ENCODE data around the gene TENT5D.

Gene TENT5D

GRCh38 chrX:80423000-80423399, 2.8 kb downstream of the TENT5D start:
- Histone ChIP-seq H3F3A (ENCODE audit: insufficient read depth, low read length) (no peaks in the 10 kb centered on the region), H3K36me3 (replicated peaks; ENCODE audit: insufficient read depth, low read length) (no peaks in the 10 kb centered on the region), H3K9me2 (replicated peaks; ENCODE audit: insufficient read depth, low read length) (no peaks in the 10 kb centered on the region), H2AFZ (ENCODE audit: low read length) (no peak overlapping the region), H3K9ac (ENCODE audit: low read length) (no peak overlapping the region), H4K20me1 (ENCODE audit: insufficient read depth, low read length) (no peaks in the 10 kb centered on the region), H3K9me3 (replicated peaks; ENCODE audit: insufficient read depth, low read length) (no peaks in the 10 kb centered on the region), H3K4me1 (ENCODE audit: low read length) (no peaks in the 10 kb centered on the region), H3K4me3 (ENCODE audit: low read length) (no peak overlapping the region), H3K79me2 (ENCODE audit: low read length) (no peaks in the 10 kb centered on the region), H3K27ac (ENCODE audit: low read length) (no peak overlapping the region), H3K27me3 (replicated peaks; ENCODE audit: insufficient read depth, low read length) (no peaks in the 10 kb centered on the region), H3K4me2 (ENCODE audit: low read depth, low read length) (no peak overlapping the region)
- TF ChIP-seq CTCF (IDR thresholded peaks at IDR 0.05; ENCODE audit: low read length) (no peak), EZH2phosphoT487 (IDR thresholded peaks at IDR 0.05; ENCODE audit: low read length) (no peak), EZH2 (optimal IDR thresholded peaks at IDR 0.05; ENCODE audit: low read depth, low read length) (no peak)
- DNase-seq, result no peak

DNA sequence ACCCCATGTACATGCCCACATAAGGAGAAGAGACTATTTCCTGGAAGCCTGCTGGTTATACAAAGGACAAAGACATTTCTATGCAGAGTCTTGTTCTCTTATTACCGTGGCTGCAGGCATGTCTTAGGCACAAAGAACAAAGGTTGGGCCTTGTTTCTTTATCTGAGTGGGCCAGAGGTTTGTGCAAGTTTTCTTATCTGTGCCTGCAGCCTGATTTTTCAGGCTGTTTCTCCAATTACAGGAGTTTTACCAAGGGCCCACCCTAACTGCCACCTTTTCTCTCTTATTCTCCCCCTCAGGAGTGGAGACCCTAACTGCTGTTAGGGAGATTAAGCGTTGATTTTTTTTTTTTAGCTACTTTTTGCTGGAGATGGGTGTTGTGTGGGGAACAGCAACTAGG, 3.5 kb downstream of the TENT5D start:
- no peak overlapping the region for H2AFZ ChIP-seq (ENCODE audit: low read length)
- DNase-seq, result no peak
- no peaks in the 10 kb centered on the region for H3K9me2 ChIP-seq (replicated peaks; ENCODE audit: insufficient read depth, low read length)
- no peak overlapping the region for H3K9ac ChIP-seq (ENCODE audit: low read length)
- no peaks in the 10 kb centered on the region for H3K27me3 ChIP-seq (replicated peaks; ENCODE audit: insufficient read depth, low read length)
- H4K20me1 ChIP-seq (ENCODE audit: insufficient read depth, low read length), result no peaks in the 10 kb centered on the region
- no peaks in the 10 kb centered on the region for H3K79me2 ChIP-seq (ENCODE audit: low read length)
- no peak overlapping the region for H3K4me2 ChIP-seq (ENCODE audit: low read depth, low read length)
- no peaks in the 10 kb centered on the region for H3F3A ChIP-seq (ENCODE audit: insufficient read depth, low read length)
- no peak overlapping the region for H3K4me3 ChIP-seq (ENCODE audit: low read length)
- H3K4me1 ChIP-seq (ENCODE audit: low read length), result no peaks in the 10 kb centered on the region
- TF ChIP-seq EZH2phosphoT487 (IDR thresholded peaks at IDR 0.05; ENCODE audit: low read length) (no peak), CTCF (IDR thresholded peaks at IDR 0.05; ENCODE audit: low read length) (no peak), EZH2 (optimal IDR thresholded peaks at IDR 0.05; ENCODE audit: low read depth, low read length) (no peak)
- H3K9me3 ChIP-seq (replicated peaks; ENCODE audit: insufficient read depth, low read length), result no peaks in the 10 kb centered on the region
- H3K36me3 ChIP-seq (replicated peaks; ENCODE audit: insufficient read depth, low read length), result no peaks in the 10 kb centered on the region
- no peak overlapping the region for H3K27ac ChIP-seq (ENCODE audit: low read length)

DNA sequence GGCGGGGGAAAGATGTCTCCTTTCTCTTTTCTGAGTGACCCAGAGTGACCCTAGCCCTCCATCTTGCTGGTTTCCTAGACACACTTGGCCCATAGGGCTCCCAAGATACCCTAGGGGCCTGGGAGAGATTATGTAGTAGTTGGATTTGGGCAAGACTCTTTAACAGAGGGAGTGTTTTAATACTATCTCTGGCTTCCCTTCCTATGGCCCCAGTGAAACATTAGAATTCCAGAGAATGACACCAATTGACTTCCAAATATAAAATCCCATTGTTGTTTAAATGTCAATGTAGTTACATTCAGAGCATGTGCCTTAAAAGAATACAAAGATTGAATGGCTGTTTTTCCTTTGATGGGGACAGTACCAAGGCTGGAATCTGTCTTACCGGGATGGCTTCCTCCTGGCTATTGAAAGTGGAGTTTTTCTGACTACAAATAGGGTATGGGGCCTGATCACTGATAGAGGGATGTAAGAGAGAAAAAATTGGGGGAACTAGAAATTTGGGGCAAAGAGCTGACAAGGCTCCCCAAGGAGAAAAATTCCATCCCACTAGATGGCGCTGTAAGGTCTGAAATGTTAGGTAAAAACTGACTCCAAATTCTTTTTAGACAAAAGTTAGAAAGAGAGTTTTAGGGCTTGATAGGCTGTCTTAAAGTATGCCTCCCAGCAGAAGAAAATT, 10.7 kb downstream of the TENT5D start:
- H2AFZ ChIP-seq (ENCODE audit: low read length), result no peak overlapping the region
- H3K36me3 ChIP-seq (replicated peaks; ENCODE audit: insufficient read depth, low read length), result no peaks in the 10 kb centered on the region
- H3K9me3 ChIP-seq (replicated peaks; ENCODE audit: insufficient read depth, low read length), result no peaks in the 10 kb centered on the region
- TF ChIP-seq CTCF (IDR thresholded peaks at IDR 0.05; ENCODE audit: low read length) (peak; percentile 44), EZH2phosphoT487 (IDR thresholded peaks at IDR 0.05; ENCODE audit: low read length) (no peak)
- no peaks in the 10 kb centered on the region for H3K79me2 ChIP-seq (ENCODE audit: low read length)
- no peaks in the 10 kb centered on the region for H3K4me1 ChIP-seq (ENCODE audit: low read length)
- no peaks in the 10 kb centered on the region for H4K20me1 ChIP-seq (ENCODE audit: insufficient read depth, low read length)
- no peaks in the 10 kb centered on the region for H3K27me3 ChIP-seq (replicated peaks; ENCODE audit: insufficient read depth, low read length)
- no peaks in the 10 kb centered on the region for H3F3A ChIP-seq (ENCODE audit: insufficient read depth, low read length)
- peak; percentile 37 for DNase-seq
- H3K9ac ChIP-seq (ENCODE audit: low read length), result no peak overlapping the region
- H3K4me3 ChIP-seq (ENCODE audit: low read length), result no peak overlapping the region
- no peaks in the 10 kb centered on the region for H3K9me2 ChIP-seq (replicated peaks; ENCODE audit: insufficient read depth, low read length)
- no peak overlapping the region for H3K27ac ChIP-seq (ENCODE audit: low read length)
- H3K4me2 ChIP-seq (ENCODE audit: low read depth, low read length), result no peak overlapping the region

Data from MM.1S (cell line).